Spleen (tissue), 7 donors: ENCODE results near the gene CCDC124.

Experiments
- CTCF ChIP-seq, 11 experiments: fragments of 200-600 bp in 7 of 11; fragments of 450-650 bp in 4 of 11; sonication (generic) in 4 of 11; IDR thresholded peaks in 8 of 11; conservative IDR thresholded peaks in 3 of 11; 1 replicate in 7 of 11; 2 replicates in 4 of 11; pipeline versions ENCODE4 v1.4.0 to v1.8.0; 2016 to 2021; ENCODE audit warnings: antibody characterized with exemption in 11 of 11, inconsistent platforms in 4 of 11, mild to moderate bottlenecking in 1 of 11
- POLR2A ChIP-seq, 3 donors: fragments of 450-650 bp; IDR thresholded peaks; one replicate each; pipeline ENCODE4 v1.5.1; 2017; ENCODE audit warnings: antibody characterized with exemption in 3 of 3, mild to moderate bottlenecking in 1 of 3
- POLR2AphosphoS5 ChIP-seq, 3 donors: sonication (generic); formaldehyde crosslinking; IDR thresholded peaks; one replicate each; pipeline ENCODE4 v1.5.1; 2017; ENCODE audit warnings: antibody characterized with exemption in 3 of 3
- donor health status: DM: no; HTN: no; CAD: no; lungs with moderate emphysema.
- donor health status: DM: no; HTN: no; CAD: no.
- donor health status: DM: no; HTN: no; CAD: no.

GRCh38 chr19:17942582-17943273 lies 9.9 kb downstream of the CCDC124 start:
- TF ChIP-seq CTCF (IDR thresholded peaks at IDR 0.05 in 8 of 11, conservative IDR thresholded peaks at IDR 0.05 in 3 of 11) (no peak), POLR2AphosphoS5 (IDR thresholded peaks at IDR 0.05) (peak in 1 of 3 donors; percentile 33), POLR2A (IDR thresholded peaks at IDR 0.05) (no peak)
